NCI-H510A treated with DMSO at 0.1 percent for 48 hours (cell line): Measurements from ENCODE around the gene SEC16B.
"Not testable (repeated sequence)": the region's sequence is repeated elsewhere in the genome, so short reads cannot be mapped to it uniquely, and the experiment has no call there.

Experiments
- DNase-seq: peaks from one replicate; lab custom pipeline; 2025; lab: John Stamatoyannopoulos, UW

Gene SEC16B

DNA sequence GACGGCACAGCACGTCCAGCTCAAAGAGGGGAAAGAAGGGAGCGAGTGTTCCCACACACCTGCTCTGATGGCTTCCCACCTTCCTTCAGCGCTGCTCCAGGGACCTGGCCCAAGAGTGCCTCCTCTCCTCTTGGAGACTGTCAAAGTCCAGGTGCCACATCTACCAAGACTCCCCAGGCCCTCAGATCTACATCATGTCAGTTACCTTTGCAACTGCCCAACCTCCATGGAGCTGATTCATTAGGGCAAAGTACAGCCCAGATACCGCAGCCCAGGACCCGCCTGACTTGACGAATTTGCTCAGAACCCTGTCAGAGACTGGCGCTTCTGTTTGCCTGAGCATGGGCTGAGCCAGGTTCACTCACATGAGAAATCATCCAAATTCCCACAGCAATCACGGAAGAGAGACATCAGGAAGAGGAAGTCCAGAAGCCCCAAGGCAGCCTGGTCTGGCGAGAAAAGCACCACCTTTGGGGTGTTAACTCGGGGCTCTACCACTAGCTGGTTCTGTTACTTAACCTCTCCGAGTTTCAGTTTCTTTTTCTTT lies at the start of gene SEC16B:
Gene SEC16B, minus strand, starts transcription at position 234 of the 547 bp plus-strand sequence. CDS start 2,077 bp downstream, outside the sequence.
- DNase-seq = no peak

DNA sequence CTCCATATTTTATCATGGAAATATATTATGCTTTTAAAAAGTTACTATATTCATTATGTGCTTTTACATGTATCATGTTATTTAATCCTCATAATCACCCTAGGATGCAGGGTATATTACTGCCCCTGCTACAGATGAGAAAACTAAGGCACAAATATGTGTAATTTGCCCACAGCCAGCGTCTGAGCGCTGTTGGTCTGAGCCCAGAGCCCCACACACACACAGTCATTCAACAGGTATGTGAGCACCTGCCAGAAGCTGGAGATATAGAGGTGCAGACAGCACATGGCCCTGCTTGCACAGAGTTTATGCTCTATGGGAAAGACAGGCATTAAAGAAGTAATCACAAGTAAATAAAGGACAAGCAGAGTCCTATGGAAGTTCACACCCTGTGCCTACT lies 49.8 kb upstream of the SEC16B start:
- no peak for DNase-seq

GRCh38 chr1:178019208-178019607 lies 49.4 kb upstream of the SEC16B start:
- DNase-seq = no peak

GRCh38 chr1:178017517-178017916 lies 47.7 kb upstream of the SEC16B start:
- DNase-seq = no peak

GRCh38 chr1:178011864-178012503 lies 42.1 kb upstream of the SEC16B start:
- no peak for DNase-seq

- DNase-seq = no peak
Measured at GRCh38 chr1:178011465-178011828, 41.6 kb upstream of the SEC16B start.

DNA sequence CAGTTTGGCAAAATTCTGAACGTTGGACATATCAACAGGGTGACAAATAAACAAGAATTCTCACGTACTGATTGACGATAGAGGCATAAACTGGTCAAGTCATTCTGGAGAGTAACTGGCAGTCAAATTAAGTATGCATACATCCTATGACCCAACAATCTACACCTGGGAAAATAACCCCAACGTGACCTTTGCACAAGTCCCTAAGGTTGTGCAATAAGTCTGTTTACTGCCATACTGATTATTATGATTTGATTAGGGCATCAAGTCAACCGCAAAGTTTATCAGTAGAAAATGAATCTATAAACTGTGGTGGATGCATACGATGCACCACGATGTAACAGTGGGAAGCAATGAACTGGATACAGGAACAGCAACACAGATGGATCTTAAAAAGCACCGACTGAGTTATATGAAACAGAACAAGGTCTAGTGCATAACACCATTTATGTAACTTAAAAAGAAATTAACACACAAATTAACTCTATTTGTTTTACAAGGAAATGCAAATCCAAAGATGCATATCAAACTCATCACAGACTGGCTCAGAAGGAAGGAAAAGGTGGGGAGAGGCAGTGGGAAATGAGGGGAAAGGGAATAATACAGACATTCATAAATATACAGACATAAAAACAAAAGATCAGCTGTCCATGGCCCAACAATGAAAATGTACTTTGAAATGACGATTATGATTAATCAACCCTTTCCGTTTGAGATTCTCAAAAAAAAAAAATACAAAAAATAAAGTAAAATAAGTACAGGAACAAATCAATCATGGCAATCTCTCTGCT lies 41.0 kb upstream of the SEC16B start:
- no peak for DNase-seq

- no peak for DNase-seq
Measured at GRCh38 chr1:178006043-178006442, 36.2 kb upstream of the SEC16B start.

DNA sequence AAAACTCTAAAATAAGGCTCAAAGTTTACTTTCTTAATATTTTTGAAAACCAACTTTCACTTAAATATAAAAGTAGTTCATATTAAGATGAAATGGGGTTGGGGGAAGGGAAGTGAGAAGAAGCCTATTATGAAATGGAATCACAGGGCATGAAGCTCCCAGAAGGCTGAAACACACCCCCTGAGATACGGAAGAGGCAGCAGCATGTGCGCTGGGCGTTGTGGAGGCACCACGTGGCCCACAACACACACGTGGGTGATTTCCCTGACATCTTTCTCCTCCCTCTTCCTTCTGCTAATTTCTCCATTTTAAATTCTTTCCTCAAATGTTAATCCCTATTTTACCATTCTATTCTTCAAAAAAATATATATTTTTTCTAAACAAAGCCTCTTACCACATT lies 35.6 kb upstream of the SEC16B start:
- no peak for DNase-seq

- no peak for DNase-seq
Measured at GRCh38 chr1:178004926-178005391, 35.1 kb upstream of the SEC16B start.

- DNase-seq = no peak
Measured at GRCh38 chr1:177998696-177999631, 29.1 kb upstream of the SEC16B start.

- no peak for DNase-seq
Measured at GRCh38 chr1:177996957-177997356, 27.1 kb upstream of the SEC16B start.

- no peak for DNase-seq
Measured at GRCh38 chr1:177995369-177995768, 25.5 kb upstream of the SEC16B start.

- not testable (repeated sequence) for DNase-seq
Measured at GRCh38 chr1:177986281-177986680, 16.4 kb upstream of the SEC16B start.

- DNase-seq = no peak
Measured at GRCh38 chr1:177984761-177985160, 14.9 kb upstream of the SEC16B start.

DNA sequence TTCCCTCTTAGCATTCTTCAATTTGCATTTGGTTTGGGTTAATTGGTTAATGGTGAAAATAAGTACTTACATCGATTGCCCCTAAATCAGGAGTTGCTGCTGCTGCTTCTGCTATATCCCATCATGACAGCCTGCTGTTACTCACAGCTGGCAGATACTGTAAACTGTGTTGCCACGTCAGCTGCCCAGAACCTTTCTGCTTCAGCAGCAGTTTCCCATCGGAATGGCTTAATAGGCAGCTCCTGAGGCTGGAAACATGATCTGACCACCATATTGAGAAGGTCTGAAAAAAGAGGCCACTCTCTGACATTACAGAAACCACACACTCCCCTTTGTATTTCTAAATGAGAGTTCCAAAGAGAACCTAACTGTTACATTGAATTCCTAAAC lies 14.3 kb upstream of the SEC16B start:
- no peak for DNase-seq

- DNase-seq = no peak
Measured at GRCh38 chr1:177983482-177984135, 13.8 kb upstream of the SEC16B start.

- no peak for DNase-seq
Measured at GRCh38 chr1:177983077-177983476, 13.2 kb upstream of the SEC16B start.

GRCh38 chr1:177981200-177981599 lies 11.3 kb upstream of the SEC16B start:
- no peak for DNase-seq

GRCh38 chr1:177979272-177979671 lies 9.4 kb upstream of the SEC16B start:
- no peak for DNase-seq

DNA sequence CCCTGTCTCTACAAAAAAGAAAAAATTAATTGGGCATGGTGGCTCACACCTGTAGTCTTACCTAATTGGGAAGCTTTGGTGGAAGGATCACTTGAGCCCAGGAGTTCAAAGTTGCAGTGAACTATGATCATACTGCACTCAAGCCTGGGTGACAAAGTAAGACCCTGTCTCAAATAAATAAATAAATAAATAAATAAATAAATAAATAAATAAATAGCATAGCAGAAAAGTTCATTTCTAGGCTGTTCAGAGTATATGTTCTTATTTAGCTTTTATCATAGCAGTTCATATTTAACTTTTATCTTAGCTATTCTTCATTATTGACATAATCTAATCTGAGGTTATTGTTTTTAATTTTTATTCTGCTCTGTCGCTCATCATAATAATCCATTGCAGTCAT lies 8.7 kb upstream of the SEC16B start:
- no peak for DNase-seq

GRCh38 chr1:177977141-177977540 lies 7.3 kb upstream of the SEC16B start:
- no peak for DNase-seq
